HG03175 (cell line): ENCODE measurements around the gene AGAP1.
"Not testable (repeated sequence)": the region's sequence is repeated elsewhere in the genome, so short reads cannot be mapped to it uniquely, and the experiment has no call there.

Experiments
- ATAC-seq: cut with Tn5 transposase; IDR thresholded peaks from one replicate; pipeline ENCODE4 v1.9.1; 2021; ENCODE audit warnings: mild to moderate bottlenecking, moderate library complexity; ENCODE audit not compliant: unreplicated experiment

Gene AGAP1

DNA sequence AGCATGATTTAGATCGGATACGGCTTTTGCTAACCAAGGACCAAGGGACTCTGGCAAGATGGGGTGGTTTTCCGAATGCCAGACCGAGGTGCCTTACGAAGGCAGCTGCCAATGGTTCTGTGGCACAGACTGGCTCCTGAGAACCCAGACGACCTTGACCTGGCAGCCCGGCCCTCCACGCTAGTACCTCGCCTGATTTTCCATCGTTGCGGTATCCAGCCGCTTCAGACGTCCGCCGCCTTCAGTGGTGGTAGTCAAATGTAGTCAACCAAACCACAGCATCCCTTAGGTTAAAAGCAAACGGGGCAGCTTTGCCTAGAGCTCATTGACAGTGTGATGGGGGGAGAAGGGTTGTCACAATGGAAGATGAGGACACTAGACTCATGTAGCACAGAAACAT is 631.7 kb downstream of the AGAP1 start:
- no peak for ATAC-seq

DNA sequence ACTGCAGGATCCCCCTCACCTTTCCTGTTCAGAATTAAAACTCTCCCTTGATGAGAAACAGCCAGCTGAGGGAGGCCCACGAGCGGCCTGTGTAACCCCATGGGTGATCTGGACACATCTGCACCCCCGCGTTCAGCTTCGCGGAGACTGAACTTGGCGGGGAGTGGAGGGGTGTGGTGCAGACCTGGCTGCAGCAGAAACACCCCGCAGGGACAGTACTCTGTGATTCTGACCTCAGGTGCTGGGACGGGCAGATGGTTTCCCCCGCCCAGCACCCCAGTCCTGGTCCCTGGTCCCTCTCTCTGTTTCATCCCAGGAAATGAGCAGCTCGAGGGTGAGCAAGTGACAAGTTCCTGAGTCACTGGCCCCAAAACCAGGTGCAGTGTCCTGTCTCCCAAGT is 633.2 kb downstream of the AGAP1 start:
- ATAC-seq, result no peak

DNA sequence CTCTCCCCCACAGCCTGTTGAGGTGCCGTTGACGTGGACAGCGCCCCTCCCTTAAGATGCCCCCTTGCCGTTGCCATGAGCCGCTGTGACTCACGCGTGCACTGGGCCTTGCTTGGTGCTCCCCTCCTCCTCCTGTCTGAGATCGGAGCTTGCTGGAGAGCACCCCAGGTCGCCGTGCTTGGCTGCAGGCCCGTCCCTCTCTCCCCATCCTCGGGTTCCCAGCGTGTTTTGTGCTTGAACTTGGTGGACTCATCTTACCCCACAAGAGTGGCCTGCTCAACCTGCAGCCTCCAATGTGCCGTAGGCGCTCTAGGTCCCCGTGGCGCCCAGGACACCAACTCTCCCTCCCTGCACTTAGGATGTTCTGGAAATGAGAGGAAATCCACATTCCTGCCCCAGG is 634.5 kb downstream of the AGAP1 start:
- no peak for ATAC-seq

DNA sequence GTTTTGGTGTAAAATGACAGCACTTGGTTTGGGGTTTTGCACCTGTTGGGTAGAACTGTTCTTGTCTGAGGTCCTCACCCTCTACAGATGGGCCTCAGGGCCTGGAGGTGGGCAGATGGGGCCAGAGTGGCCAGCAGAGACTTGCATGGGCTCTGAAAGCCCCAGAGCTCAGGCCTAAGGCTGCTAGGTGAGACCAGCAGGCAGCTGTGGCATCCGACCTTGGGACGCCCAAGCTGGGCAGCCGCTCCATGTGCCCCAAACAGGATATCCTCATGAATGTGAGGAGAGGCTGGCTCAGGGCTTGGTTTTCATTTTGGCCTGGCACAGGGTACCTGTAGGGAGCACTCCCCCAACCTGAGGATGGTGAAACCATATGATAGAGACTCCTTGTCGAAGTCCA is 636.1 kb downstream of the AGAP1 start:
- ATAC-seq, result no peak

DNA sequence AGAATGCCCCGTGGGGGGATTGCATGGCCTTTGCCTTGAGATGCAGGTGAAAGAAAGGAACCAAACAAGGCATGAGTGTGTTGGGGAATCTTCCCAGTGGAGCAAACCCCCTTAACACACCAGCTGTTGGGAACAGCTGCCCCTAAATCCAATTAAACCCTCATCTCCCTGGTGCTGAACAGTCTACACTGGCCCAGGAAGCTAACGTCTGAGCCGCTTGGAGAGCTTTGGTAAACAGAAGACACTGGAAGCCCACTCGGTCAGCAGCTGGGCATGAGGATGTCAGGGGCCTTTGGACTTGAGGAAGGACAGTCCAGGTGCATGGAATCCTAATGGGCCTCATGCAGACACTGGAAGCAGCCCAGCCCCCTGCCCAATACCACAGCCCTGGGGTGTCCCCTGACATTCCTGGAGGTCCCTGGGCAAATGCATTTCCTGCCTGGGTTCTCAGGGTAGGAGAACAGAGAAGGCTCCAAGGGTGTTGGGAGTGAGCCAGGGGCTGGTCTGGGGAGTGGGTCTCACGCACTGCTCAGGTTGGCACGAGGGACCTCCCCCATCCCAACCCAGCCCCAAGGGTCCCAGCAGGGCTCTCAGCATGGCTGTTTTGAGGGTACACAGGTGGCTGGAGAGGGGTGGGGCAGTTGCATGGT is 636.6 kb downstream of the AGAP1 start:
- no peak for ATAC-seq

DNA sequence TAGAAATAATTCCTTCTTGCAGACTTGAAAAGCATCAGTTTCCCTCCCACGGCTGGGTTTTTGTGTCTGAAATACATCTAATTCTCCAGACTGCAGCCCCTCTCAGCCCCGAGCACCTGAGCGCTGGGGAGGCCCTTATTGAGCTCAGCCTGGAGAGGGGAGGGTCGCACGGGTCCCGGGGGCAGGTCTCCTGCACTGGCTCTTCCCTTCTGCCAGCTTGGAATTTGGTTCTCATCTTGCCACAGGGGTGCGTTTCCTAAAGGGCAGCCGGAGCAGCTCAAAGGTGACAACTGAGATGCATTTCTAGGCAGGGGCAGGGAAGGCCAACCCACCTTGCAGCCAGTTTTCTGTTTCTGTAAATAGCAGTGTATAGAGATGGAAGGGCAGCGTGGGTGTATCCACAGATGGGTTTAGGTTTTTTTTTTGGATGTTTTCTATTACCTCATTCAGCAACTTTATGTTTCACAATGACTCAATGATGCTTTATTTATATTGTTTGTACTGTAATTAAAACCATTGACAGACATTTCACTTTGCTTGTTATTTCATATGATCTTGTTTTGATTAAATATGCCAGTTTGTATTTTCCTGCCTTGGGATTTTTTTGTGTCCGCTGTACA is 637.3 kb downstream of the AGAP1 start:
- no peak for ATAC-seq

DNA sequence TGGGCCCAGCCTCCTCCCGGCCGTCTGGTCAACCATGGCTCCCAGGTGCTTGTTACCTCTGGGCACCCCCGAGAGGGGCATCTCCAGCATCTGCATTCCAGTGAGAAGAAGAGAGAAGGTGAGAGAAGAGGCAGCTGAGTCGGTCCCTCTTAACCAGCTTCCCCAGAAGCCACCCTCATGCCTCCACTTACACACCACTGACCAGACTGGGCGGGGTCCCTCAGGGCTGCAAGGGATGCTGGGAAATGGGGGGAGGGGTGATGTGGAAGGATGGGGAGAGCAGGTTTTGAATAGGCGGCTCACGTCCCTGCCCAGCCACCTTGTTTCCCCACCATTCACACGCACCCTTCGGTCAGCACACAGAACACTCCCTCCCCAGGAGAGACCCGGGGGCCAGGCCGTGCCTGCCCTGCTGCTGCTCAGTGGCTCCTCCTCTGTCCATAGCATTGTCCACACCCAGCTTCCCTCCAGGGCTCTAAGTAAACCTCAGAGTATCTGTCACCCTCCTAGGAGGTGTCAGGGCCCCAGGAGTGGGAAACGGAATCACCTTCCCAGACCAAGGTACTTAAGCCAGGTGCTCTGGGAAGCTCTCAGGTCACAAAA is 639.7 kb downstream of the AGAP1 start:
- ATAC-seq, result no peak

DNA sequence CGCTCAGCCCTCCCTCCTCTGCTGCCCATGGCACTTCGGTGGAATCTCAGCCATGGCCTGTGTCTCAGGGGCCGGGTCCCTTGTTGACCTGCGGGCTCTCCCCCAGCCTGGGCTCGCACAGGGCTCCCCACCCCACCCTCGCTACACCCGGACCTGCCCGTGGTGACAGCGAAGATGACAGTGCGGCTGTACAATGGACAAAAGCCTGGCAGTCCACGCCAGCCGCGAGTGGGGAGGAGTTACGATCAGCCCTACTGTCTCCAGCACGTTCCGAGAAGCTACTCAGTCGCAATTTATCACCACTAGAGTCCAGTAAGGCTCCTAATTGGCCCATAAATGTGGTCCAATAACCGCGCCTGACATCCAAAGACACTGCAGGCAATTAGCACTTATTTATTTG is 642.7 kb downstream of the AGAP1 start:
- no peak for ATAC-seq

DNA sequence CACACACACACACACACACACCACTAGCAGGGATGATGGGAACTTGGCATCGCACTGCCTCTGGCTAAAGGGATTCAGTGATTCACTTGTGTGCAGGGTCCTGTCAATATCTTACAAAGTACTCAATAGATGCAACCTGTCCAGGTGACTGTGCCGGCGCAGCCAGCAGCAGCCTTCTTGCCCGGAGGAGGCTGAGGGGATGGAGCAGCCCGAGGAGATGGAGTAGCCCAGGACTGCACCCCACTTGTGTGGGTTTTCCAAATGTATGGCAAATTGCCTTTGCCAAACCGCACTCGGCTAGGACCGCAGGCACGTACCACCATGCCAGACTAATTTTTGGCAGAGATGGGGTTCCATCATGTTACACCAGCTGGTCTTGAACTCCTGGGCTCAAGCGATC is 643.2 kb downstream of the AGAP1 start:
- no peak for ATAC-seq

DNA sequence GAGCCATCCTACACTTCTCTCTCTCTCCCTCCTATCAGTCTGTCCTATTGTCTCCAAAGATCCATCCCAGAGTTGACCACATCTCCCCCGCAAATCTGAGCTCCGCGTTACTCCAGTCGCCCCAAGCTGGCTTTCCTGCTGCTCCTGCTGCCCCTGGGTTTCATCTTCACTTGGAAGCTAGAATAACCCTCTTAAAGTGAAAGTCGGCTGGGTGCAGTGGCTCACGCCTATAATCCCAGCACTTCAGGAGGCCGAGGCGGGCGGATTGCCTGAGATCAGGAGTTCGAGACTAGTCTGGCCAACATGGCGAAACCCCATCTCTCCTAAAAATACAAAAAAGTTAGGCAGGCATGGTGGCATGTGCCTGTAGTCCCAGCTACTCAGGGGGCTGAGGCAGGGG is 647.8 kb downstream of the AGAP1 start:
- not testable (repeated sequence) for ATAC-seq

DNA sequence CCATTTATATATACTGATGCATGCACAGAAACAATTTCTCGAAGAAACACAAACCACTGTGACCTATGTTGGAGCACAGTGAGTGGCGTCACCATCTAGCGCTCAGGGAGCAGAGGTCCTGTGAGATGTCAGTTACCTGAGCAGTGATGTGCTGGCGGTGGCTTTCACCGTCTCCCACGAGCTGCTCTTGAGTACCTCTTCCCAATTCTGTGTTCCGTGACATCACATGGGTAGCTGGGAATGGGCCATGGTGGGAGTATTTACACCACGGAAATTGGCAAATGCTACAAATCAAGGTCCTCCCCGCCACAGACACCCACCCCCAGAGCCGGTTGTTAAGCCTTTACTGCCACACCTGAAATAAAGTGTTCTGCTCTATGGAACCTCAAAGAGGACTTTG is 650.0 kb downstream of the AGAP1 start:
- no peak for ATAC-seq

DNA sequence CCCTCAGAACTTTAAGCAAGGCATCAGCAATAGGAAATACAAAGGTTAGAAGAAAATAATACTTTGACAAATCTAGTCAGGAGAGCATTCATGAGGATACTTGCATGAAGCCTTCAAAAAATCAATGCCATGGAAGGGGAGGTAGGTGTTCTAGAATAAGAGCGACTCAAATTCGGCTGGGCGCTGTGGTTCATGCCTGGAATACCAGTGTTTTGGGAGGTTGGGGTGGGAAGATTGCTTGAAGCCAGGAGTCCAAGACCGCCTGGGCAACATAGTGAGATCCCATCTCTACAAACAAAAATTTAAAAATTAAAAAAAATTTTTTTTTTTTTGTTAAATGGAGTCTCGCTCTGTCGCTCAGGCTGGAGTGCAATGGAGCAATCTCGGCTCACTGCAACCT is 652.6 kb downstream of the AGAP1 start:
- no peak for ATAC-seq

DNA sequence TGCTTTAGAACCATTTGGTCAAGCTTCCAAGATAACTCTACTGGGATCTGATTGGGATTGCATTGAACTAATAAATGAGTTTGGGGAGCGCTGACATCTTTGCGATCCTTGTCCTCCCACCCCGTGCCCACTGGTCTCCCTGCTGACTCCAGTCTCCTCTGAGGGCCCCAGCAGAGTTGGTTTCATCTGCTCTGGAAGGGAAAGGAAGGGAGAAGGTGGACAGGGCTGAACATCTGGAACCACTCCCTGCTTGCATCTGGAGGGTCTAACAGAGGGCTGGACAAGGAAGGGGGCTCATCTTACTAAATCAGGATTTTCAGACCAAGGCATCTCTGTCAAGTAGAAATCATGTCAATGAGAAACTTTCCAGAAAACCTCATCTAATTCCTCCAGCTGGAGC is 661.6 kb downstream of the AGAP1 start:
- no peak for ATAC-seq

DNA sequence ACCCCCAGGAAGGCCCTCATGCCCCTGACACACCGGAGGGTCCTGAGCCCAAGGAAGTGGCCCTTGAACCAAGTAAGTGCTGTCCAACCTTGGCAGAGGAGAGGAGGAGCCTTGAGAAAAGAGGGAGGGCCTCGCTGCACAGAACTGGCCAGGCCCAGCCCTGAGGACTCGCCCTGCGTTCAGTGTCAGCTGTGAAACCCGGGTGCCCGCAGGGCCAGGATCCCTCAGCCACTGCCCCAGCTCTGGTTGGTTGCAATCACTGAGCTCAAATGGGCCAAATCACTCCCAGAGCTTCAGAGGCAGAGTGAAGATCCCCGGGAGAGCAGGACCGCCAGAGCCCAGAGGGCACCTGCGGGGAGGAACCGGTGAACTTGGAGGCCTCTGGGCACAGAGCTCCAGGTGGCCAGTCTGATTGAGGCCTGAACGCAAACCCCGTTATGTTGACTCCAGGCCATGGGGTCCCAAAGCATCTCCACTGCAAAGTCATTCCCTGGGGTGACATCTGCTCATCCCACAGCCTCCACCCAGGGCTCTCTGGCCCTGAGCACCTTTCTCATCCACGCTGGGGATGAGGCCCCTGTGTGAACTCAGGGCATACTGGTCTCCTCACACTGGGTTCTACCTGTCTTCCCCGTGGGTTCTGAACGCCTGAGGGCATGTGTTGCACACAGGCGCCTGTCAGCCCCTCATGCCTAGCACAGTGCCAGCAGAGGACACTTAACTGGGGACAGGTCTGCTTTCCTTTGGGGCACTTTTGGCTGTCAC is 662.4 kb downstream of the AGAP1 start:
- ATAC-seq, result no peak

DNA sequence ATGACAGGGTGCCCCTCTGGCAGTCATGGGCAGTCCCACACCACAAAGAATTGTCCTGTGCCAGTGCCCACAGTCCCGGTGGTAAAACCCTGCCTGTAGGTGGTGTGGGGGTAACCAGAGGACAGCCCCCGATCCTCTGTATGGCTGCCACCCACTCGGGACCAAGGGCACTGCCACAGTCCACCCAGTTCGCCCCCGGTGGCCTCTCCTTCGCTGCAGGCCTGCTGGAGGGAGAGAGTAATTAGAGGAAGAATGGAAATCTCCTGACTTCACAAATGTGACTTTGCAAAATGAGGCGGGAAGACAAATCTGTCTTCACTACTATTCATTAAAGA is 663.0 kb downstream of the AGAP1 start:
- ATAC-seq, result no peak

DNA sequence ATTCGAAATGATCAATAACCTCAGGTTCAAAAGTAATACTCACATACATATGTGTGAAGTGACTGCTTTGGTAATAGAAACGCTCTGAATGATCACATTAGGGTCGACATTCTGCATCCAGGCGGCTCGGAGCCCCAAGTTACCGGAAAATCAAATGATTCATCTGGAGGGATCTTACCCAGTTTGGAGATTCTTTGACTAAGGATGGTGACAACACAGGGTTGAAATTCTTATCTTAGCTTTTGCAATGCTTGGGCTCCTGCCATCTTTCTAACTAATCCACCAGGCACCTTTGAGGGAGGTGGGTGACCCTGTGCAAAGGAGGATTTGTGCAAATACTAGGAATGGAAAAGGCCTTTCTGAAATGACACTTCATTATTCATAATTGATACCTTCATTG is 663.5 kb downstream of the AGAP1 start:
- no peak for ATAC-seq

DNA sequence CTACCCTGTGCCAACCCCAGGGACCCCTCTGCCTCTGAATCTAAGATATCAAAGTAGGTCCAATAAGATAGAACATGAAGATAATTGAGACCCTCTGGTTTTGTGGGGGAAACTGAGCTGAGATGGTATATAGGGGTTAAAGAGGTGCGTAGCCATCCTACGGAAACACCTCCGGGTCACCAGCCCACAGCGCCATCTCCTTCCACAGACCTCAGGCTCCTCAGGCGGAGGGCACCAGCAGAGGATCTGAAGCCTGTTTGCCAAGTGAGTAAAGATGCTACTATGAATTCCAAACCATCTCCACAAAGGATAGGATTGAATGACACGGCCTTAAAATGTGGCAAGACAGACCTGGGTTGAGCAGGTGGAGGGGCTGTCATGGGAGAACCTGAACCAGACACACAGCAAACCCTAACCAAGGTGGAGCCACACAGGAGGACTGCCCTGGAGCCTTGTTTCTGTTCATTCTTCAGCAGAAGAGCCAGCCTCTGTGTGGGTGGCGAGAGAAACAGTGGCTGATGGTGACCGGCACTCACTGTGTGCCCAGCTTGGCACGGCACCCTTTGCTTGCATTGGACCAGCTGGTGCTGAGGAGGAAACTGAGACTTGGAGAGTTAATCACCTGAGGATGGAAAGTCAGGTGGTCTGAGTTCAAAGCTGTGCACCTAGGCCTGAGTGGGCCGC is 664.1 kb downstream of the AGAP1 start:
- ATAC-seq, result no peak

DNA sequence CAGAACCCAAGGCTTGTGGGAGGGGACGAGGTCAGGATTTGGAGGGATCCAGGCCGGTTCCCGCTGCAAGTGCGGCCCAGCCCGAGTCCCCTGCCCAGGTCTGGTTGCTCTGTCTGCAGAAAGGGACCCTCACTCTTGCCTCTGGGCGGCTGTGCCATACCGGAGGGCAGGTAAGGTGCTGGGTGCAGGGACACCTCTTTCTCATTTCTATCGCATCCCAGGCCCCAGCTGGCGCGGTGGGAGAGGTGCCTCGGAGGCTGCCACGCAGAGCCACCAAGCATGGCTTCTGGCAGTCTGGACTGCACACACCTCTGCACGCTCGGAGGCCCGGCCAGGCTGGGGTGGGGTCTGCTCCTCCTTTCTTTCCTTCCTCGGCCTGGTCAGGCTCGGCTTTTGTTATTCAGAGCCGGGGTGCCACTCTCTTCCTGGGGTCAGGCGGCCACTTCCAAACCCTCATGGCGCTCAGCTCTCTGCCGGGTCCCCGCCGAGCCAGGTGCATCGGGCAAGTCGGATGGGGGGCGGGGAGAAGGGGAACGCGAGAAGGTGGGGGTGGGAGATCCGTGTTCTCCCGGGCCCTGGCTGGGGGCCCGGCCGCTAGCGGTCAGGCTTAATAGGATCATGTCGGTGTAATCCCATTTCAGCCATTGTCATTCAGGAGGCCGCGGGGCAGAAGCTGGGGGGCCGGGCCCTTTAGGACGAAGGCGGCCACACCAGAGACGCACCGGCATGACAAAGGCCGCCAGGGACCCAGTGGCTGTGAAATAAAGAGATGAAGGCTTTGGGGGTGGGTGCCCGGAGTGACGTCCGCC is 665.3 kb downstream of the AGAP1 start:
- no peak for ATAC-seq

DNA sequence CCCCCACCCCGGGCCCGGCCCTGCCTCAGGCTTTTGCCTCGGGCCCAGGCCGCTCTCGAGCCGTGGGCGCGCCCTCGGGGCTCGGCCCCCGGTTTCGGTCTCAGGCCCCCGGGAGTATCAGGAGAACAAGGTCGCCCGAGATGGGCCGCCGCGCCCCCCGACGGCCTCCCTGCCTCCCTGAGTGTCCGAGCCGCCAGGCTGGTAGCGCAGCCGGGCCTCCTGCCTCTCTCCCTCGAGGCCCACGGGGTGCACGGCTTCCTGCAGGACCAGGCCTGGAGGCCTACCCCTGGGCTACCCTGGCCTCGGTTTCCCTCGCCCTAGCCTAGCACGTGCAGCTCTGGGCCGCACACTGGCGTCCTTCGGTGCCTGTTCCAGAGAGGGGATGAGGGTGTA is 665.9 kb downstream of the AGAP1 start:
- ATAC-seq, result no peak

DNA sequence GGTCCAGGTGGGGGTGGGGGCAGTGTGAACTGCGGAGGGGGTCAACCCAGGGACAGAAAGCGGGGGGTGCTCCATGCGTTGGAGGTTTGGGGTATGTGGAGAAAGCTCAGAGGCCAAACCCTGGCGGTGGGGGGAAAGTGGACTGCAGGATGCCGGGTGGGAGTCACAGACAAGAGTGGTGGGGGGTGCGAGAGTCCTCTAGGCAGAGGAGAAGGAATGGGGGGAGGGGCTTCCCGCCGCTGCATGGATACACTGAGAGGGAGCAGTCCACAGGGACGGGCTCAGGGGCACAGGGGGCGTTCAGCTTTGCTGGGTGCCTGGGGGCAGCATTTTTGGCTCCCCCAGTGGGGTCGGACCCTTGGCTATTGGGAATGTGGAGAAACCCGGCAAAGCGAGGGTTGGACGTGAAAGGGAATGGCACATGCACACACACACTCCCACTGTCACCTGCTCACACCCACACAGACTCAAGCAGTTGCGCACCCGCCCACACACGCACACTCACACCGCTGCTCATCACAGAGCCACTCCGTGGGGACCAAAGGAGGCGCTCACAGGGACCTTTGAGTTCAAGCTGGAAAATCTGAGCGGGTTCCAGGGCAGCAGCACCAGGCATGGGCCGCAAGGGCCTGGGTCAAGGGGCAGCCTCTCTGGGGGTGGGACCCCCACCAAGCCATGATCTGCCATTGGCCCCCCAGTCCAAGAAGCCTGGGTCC is 666.7 kb downstream of the AGAP1 start:
- ATAC-seq, result no peak
